GM20000 (cell line): Measurements from ENCODE around the gene CPA3.

Source experiments
- DNase-seq: peaks from one replicate; pipeline ENCODE4 v3.0.0; 2012; ENCODE audit warnings: low spot score
- CTCF ChIP-seq: IDR thresholded peaks from 2 replicates; pipeline ENCODE4 v1.5.1; 2012; ENCODE audit warnings: mild to moderate bottlenecking, control low read depth; ENCODE audit errors: extremely low read depth, missing control alignments

The CPA3 gene

DNA sequence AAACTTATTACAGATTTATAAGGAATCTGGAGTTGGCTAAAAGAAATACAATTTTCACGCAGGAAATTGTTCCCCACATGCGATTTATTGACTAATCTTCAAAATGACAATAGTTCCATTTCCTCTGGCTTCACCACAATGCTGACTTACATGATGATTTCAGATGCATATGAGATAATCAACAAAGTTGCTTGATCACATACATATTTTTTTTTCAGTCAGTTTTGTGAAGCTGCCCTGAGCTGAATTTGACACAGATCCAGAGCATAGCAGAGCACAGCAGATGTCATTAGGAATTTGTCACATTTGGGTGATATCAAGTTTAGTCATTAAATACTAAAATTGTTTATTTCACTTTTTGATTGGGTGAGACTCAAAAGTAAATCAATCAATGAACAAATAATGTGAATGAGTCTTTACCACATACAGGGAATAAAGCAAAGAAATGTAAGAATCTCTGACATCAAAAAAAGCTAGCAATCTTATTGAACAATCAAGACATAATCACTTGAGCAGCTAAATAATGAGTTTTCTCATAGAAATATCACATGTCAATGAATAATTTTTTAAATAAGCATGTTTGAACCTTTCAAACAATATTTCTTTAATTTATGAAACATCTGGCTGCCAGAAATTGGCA is 19.2 kb upstream of the CPA3 start:
- TF ChIP-seq CTCF: no peak
- DNase-seq: no peak

DNA sequence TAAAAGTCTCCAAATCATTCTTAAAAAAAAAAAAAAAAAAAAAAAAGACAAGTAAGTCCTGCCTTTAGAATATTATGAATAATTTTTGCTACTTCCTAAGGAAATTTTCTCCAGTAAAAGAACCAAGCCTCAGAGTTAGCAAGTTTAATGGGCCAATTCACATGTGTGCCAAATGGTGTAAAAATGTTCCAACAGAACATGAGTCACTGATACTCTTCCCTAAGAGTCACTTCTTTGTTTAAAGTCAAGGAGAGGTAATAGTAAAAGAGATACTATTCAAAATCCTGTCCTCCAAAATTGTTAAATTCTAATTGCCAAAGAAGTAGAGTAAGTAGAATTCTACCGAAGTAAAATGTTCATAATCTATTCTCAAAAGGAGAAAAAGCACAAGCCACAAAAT is 17.7 kb upstream of the CPA3 start:
- no peak for DNase-seq
- no peak for TF ChIP-seq CTCF

- no peak for TF ChIP-seq CTCF
- no peak for DNase-seq
These were observed 16.7 kb upstream of the CPA3 start for GRCh38 chr3:148848410-148848809.

DNA sequence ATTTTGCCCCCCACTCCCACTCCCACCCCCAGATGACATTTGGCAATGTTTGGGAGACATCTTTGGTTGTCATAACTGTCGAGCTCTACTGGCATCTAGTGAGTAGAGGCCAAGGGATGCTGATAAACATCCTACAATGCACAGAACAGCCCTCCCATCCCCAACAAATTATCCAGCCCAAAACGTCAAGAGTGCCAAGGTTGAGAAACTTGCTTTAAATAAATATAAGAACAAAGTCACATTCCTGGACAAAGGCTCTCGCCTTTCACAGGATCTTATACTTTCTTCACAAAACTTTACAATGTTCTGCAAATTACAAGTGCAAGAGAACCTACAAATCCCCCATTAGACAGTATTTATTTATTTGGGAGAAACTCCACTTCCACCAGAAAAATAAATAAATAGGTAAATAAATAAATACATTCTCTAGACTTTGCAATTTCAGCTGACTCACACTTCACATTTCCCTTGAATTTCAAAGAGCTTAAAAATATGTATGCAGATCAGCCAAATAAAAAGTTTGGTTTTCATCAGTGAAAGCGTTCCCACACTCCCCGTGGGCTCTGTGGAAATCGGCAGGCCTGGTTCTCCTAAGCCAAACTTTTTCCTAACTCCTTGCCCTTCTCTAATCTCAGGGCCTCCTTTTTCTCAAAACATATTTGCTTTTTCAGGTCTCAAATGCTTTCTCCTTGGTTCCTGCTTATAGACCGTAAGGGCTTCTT is 12.7 kb upstream of the CPA3 start:
- no peak for DNase-seq
- TF ChIP-seq CTCF: no peak

DNA sequence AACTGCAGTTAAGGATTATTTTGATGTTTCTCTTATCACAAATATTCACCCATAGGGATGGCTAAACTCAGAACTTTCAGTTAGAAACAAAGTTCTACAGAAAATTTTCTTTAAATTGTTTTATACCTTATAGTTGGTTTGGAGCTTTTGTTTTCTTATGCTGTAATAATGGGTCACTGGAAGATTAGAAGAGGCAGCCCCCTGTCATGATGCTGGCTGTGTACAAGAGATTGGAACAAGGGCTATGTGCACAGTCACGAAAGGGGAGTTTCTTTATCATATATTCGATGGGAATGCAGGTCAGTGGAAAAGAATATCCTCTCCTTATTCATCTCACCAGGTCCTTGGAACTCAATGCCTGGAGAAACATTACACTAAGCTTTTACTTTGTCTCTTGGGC is 12.0 kb upstream of the CPA3 start:
- DNase-seq: no peak
- TF ChIP-seq CTCF: no peak

GRCh38 chr3:148854061-148854460 is 11.0 kb upstream of the CPA3 start:
- DNase-seq: no peak
- no peak for TF ChIP-seq CTCF

- TF ChIP-seq CTCF: no peak
- DNase-seq: no peak
These were observed 8.7 kb upstream of the CPA3 start for GRCh38 chr3:148856384-148856783.
